HTR-8/SVneo (cell line): ENCODE results near the gene ALMS1.
"Not testable (repeated sequence)": the region's sequence is repeated elsewhere in the genome, so short reads cannot be mapped to it uniquely, and the experiment has no call there.

ENCODE experiments used
- DNase-seq: peaks from one replicate; pipeline ENCODE4 v3.0.0; 2011; ENCODE audit warnings: low spot score, mixed read lengths; ENCODE audit not compliant: insufficient read length
- FAIRE-seq: peaks from 2 replicates; lab custom pipeline; 2011; peaks lifted over from hg19 to GRCh38; lab: Jason Lieb, UNC

The ALMS1 gene

DNA sequence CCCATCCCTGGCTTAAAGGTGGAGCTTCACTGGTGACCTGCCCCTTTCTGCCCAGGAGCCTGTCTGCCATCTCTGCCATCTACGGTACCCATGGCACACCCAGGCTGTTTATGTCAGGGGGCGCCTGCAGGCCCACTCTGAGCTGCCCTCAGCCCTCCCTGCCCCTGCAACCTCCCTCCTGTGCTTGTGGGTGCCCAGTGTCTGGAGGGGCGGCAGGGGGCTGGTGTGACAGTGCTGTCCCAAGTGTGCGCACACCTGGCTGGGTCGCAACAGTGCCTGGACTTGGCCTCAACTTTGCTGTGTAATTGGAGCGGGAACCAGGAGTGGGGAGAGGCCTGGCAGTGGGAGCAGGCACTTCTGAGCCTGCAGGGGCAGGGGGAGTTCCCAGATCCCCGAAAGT is 102.4 kb downstream of the ALMS1 start:
- FAIRE-seq (no peak), DNase-seq (no peak)

DNA sequence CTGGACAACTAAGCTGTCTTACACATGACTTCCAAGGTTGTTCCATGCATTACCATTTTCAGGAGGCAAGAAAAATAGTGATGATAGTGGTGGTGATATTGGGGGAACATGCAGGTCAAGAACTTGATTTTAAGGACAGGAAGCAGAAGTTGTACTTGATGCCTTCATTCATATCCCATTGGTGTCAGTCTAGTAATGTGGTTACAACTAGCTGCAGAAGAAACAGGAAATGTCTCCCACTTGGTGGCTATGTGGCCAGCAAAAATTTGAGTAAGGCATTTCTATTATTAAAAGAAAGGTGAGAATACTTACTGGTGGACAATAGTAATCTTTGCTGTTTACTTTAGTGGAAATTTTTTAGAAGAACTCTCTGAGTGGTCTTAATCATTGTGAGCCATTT is 103.4 kb downstream of the ALMS1 start:
- FAIRE-seq (no peak), DNase-seq (no peak)

DNA sequence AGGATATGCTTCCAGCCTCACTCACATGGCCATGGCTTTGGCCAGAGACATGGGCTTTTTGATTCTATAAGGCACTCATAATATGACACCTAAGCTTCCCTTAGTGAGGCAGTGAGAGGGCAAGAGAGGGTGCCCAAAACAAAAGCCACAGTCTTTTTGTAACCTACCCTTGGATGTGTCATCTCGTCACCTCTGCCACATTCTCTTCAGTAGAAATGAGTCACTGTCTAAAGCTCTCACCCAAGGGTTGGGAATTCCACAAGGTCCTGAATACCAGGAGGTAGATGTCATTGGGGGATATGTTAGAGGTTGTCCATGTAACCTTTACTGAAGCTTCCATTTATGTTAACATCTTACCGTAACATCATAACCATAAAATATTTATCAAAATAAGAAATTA is 108.4 kb downstream of the ALMS1 start:
- DNase-seq (peak; percentile 20), FAIRE-seq (no peak)

DNA sequence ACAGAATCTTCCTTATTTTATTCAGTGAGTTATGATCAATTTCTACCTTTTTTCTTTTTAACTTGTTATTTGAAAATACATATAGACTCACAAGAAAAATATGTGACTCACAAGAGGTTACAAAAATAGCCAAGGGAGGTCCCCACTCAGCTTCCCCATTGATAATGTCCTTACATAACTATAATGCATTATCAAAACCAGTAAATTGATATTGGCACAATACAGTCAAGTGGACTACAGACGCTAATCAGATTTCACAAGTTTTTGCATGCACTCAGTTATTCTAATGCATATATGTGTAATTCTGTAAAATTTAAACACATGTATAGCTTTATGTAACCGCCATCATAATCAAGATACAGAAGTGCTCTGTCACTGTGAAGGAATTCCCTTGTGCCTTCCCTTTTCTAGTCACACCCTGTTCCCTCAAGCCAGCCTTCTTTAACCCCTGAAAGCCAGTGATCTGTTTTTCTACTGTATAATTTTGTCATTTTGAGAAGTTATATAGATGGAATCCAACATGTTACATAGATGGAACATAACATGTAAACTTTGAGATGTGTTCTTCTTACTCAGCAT is 118.4 kb downstream of the ALMS1 start:
- FAIRE-seq (no peak), DNase-seq (no peak)

DNA sequence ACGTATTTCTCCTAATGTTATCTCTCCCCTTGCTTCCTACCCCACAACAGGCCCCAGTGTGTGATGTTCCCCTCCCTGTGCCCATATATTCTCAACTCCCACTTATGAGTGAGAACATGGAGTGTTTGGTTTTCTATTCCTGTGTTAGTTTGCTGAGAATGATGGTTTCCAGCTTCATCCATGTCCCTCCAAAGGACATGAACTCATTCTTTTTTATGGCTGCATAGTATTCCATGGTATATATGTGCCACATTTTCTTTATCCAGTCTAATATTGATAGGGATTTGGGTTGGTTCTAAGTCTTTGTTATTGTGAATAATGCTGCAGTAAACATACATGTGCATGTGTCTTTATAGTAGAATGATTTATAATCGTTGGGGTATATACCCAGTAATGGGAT is 119.2 kb downstream of the ALMS1 start:
- not testable (repeated sequence) for FAIRE-seq, DNase-seq

DNA sequence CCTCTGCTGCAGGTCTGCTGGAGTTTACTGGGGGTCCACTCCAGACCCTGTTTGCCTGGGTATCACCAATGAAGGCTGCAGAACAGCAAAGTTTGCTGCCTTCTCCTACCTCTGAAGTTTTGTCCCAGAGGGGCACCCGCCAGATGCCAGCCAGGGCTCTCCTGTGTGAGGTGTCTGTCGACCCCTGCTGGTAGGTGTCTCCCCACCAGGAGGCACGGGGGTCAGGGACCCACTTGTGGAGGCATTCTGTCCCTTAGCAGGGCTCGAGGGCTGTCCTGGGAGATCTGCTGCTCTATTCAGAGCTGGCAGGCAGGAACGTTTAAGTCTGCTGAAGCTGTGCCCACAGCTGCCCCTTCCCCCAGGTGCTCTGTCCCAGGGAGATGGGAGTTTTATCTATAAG is 124.8 kb downstream of the ALMS1 start:
- DNase-seq, FAIRE-seq: not testable (repeated sequence)

DNA sequence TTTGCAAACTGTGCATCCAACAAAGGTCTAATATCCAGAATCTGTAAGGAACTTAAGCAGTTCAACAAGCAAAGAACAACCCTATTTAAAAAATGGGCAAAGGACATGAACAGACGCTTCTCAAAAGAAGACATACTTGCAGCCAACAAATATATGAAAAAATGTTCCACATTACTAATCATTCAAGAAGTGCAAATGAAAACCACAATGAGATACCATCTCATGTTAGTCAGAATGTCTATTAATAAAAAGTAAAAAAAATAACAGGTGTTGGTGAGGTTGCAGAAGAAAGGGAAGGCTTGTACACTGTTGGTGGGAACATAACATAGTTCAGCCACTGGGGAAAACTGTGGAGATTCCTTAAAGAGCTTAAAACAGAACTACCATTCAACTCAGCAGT is 130.4 kb downstream of the ALMS1 start:
- DNase-seq (no peak), FAIRE-seq (no peak)

DNA sequence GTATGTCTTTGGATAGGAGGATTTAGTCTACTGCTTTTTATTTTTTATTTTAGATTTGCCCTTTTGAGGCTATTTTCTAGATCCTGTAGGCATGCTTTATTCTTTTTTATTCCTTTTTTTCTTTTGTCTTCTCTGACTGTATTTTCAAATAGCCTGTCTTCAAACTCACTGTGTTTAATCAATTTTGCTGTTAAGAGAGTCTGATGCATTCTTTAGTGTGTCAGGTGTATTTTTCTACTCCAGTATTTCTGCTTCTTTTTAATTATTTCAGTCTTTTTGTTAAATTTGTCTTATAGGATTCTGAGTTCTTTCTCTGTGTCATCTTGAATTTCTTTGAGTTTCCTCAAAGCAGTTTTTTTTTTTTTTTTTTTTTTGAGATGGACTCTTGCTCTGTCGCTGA is 143.1 kb downstream of the ALMS1 start:
- FAIRE-seq: no peak
- DNase-seq: no peak

DNA sequence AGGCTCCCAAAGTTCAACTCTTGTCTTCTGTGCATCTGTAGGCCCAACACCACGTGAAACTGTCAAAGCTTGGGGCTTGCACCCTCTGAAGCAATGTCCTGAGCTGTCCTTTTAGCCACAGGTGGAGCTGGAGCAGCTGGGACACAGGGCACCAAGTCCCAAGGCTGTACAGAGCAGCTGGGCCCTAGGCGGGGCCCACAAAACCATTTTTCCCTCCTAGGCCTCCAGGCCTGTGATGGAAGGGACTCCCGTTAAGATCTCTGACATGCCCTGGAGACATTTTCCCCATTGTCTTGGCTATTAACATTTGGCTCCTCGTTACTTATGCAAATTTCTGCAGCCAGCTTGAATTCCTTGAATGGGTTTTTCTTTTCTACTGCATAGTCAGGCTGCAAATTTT is 145.1 kb downstream of the ALMS1 start:
- not testable (repeated sequence) for FAIRE-seq, DNase-seq

DNA sequence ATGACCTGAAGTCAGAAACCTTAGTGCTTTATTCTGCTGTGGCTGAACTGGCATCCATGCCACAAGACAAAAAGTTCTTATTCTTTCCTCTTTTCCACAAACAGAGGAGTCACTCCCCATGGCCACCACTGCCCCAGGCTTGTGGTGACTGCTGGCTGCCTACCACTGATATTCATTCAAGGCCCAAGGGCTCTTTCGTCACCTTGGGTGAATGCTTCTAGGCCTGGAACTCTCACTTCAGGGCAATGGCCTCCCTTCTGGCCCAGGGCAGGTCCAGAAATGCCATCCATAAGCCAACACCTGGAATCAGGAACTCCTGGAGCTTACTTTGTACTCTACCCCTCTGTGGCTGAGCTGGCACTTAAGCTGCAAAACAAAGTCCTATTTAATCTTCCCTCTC is 146.7 kb downstream of the ALMS1 start:
- DNase-seq (no peak), FAIRE-seq (no peak)

DNA sequence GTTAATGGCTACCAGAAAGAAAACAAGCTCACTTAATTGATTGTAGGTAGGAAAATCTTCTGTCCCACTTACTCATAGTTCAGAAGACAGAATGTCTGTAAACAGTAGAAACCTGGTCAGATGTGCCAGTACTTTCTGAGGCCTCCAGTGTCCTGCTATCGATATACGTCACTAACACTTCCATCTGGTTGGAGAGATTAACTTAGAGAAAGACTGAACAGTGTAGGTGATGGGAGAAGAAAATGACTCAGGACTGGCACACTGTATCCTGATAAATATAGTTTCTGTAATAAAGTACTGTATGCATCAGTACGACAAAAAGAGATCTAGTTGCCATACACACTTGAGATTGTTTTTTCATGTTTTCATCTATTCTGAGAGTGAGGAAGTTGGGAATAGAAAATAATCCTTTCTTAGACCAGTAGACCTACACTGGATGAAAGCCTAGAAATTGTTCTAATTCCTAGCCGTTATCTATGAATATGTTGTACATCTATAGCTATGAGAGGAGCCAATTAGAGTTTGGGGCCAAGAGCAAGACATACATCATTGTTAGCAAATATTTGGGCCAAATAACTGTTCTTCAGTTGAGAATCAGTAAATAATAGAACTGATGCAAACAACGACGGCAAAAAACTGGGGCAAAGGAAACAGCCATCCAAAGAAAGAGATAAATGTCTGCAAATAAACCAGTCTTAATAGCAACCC is 150.7 kb downstream of the ALMS1 start:
- DNase-seq (no peak), FAIRE-seq (no peak)

DNA sequence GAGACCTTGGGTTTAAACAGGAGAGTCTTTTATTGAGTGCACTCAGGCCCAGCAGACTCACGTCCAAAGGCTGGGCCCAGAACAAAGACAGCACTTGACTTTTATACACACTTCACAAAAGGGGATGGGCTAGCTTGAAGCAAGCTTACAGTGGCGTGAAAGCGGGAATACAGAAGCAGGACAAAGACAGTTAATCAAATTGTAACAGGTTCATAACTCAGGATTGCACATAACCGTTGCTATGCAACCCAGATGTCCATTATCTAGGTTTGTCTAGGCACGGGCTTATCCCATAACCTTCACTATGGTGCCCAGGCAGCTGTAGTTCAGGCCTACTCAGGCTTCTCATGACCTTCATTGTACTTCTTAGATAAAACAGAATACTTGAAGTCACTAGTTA is 175.2 kb downstream of the ALMS1 start:
- not testable (repeated sequence) for DNase-seq, FAIRE-seq

DNA sequence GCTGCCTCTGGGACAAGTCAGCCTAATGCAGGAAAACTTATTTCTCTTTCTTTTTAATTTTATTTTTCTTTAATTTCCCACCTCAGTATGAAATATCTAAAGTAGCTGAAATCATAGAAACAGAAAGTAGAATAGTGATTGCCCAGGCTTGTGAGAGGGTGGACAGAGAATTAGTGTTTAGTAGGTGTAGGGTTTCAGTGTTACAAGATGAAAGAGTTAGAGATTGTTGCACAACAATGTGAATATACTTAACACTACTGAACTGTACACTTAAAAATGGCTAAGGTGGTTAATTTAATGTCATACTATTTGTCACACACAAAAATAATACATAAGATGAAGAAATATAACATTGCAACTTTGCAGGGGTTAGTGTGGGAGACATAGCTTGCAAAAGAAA is 175.8 kb downstream of the ALMS1 start:
- FAIRE-seq (no peak), DNase-seq (no peak)

DNA sequence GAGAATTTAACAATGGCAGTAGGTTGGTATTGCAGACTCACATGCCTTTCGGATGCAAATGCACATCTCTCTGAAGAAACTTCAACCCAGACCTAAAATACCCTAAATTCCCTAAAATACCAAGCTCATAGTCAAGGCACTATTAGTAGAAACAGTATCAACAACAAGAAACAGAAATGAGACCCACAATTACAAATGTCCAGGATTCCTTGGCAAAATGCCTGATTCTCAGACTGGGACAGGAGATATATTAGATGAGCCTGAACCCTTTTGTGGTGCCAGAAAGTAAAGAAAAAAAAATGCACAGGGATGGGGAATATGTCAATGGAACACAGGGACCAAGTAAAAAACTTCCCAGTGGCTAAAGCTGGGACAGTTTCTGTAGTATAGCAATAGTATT is 179.3 kb downstream of the ALMS1 start:
- no peak for FAIRE-seq
- no peak for DNase-seq

DNA sequence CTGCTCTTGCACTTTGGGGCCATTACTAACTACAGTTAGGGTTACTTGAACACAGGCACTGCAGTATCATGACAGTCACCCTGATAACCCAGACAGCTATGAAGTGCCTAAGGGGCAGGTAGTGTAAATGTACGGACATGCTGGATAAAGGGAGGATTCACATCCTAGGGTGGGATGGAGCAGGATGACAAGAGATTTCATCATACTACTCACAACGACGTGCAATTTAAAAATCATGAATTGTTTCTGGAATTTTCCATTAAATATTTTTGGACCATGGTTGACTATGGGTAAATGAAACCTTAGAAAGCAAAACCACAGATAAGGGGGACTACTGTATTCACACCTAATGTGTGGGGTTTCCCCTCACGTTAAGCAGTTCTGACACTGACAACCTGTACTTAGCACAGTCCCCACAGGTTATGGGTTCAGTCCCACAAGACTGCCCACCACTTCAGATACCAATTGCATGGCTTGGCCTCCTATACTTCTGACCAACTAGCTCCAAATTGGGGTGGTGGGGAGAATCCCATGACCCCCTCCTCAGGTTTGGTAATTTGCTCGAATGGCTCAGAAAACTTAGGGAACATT is 180.7 kb downstream of the ALMS1 start:
- DNase-seq (no peak), FAIRE-seq (no peak)

DNA sequence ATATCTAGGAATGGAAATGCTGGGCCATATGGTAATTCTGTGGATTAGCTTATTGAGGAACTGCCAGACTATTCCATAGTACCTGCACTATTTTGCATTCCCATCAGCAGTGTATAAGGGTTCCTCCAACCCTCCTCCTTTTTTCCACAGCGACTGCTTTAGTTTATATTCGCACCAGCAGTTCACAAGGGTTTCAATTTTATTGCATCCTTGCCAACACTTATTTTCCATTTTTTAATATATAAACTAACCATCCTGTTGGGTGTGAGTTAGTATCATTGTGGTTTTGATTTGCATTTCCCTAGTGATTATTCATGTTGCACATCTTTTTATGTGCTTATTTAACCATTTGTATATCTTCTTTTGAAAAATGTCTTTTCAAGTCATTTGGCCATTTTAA is 189.6 kb downstream of the ALMS1 start:
- peak; percentile 60 for FAIRE-seq
- DNase-seq: no peak

DNA sequence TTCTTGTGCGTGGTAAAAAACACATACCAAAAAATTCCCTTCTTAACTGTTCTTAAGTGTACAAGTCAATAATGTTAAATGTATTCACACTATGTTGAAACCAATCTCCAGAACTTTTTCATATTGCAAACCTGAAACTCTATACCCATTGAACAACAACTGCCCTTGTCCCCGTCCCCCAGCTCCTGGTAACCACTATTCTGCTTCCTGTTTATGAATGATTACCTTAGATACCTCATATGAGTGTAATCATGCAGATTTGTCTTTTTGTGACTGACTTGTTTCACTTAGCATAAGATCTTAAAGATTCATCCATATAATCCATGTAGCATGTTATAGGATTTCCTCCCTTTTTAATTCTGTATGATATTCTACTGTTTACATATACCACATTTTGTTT is 196.7 kb downstream of the ALMS1 start:
- DNase-seq: no peak
- no peak for FAIRE-seq

DNA sequence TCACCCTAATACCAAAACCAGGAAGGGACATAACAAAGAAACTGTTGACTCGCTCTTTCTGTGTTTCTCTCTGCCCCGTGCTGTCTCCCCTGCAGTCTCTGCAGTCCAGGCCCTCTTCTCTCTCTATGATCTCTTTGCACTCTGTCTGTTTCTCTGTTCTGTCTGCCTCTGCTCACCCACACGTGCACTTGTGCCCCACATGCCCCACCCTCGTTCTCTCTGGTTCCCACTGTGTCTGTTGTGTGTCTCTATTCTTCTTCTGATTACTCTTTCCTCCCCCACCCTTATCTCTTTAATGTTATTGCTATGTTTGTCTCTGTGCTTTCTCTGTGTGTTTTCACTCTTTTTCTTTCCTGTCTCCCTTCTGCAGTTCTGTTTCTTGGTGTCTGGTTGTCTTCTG is 202.5 kb downstream of the ALMS1 start:
- DNase-seq (no peak), FAIRE-seq (no peak)

DNA sequence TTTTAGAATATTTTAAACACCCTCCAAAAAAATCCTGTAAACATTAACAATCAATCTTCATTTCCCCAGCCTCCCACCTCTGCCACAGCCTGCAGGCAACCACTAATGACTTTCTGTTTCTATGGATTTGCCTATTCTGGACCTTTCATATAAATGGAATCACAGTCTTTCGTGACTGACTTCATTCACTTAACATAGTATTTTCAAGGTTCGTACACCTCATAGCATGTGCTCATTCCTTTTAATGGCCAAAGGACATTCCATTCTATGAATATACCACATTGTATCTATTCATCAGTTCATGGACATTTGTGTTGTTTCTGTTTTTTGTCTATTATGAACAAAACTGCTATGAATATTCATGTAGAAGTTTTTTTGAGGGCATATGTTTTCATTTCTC is 208.0 kb downstream of the ALMS1 start:
- DNase-seq: no peak
- no peak for FAIRE-seq

DNA sequence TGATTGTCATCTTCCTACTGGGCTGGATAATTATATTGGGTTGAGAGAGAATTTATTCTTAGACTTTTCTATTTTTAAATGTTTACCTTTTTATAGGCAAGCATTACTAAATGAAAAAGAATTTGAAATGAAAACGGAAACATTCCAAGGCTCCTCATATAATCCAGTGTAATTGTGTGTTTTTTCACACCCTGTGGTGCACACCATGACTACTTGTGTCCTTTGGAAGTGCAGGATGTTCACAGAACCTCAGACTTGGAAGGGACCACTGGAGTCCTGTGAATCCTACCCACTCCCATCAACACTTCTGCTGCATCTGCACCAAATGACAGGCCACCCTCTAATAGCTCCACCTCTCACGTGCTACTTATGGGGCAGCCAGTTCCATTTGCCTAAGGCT is 208.6 kb downstream of the ALMS1 start:
- DNase-seq: no peak

DNA sequence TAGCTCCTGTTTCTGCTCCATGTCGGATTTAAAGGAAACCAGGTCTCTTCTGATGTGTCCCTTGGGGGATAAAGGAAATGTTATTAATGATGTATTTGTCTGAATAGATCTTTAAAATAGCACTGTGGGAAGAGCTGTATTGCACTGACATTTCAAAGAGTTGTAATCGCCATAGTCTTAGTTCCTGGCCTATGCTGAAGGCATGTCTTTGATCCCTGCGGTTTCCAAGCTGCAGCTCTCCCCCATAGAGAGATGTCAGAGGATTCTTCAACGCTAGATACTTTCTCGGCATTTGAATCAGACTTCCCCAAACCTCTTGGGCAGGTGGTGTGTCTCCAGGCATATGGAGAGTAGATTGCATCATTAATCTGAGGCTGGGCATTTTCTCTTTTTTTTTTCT is 216.1 kb downstream of the ALMS1 start:
- DNase-seq (no peak), FAIRE-seq (no peak)

More for the DNA sequence above, 208.6 kb downstream of the ALMS1 start:
- no peak for FAIRE-seq

DNA sequence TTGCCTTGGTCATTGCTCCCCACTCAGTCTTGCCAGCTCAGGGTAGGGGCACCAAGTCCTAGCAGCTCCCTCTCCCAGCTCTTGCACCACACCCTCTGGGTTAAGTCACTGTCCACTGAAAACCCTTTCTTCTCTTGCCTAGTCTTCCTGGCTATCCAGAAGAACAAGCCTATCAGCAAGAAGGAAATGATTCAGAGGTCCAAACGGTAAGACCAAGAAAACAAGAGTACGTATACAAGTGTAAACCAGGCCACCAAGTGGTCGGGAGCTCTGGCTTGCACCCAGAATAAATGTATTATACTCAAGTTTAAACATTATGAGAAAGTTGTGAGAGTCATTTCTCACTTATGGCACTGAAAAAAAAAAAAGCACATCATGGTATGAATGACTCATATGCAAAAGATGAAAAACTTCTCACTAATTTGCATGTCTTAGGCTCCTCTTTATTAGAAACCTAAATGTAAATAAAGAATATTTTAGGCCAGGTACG is 217.5 kb downstream of the ALMS1 start:
- DNase-seq, FAIRE-seq: not testable (repeated sequence)
